GM12891 (cell line): Measurements from ENCODE around the gene BDH2.

Experiments used
- POLR2A ChIP-seq: IDR thresholded peaks from 2 replicates; pipeline ENCODE4 v1.6.1; 2011; ENCODE audit warnings: low read depth, low read length, control low read depth
- POLR2AphosphoS5 ChIP-seq: IDR thresholded peaks from 2 replicates; pipeline ENCODE4 v1.6.1; 2011; ENCODE audit warnings: low read depth, low read length, control low read depth
- TAF1 ChIP-seq: IDR thresholded peaks from 2 replicates; pipeline ENCODE4 v1.6.1; 2011; ENCODE audit warnings: low read depth, low read length, control low read depth

DNA sequence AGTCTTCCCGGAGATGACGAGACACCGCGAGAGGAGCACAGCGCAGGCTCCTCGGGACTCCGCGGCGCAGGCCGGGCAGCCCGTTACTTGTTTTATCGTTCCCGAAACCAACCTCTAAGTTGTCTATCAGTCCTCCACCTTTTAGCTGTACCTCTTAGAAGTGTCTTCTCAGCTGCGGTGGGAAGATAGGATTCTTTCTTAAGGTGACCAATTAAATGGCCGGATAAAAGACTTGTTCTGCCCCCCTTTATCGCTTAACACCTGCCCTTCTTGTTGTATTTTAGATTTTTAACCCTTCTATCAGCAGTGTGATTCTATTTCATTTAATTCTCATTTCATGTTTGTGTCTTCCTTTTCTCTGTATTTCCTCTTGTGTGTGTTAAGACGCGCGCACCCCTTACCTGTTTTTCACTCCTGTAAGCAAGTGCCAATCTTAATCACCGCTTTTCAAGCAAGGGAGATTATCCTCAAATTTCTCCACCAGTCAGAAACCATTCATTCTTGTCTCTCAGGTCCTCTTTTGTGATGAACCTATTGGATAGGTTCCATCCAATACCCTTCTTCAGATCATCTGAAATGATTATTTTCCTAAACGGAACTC is 22.8 kb downstream of the BDH2 start, which contains the start of gene SLC9B2:
- TF ChIP-seq POLR2AphosphoS5 = peak; percentile 3; the same call in 1 of the 2 replicates
- TF ChIP-seq POLR2A = peak; percentile 44; the same call in 1 of the 2 replicates
- peak; percentile 68; the same call in 1 of the 2 replicates for TF ChIP-seq TAF1
